SIG-M5 treated with dmso at 0.1 percent for 504 hours (cell line): ENCODE data around the gene DSG1.
"Not testable (repeated sequence)": the region's sequence is repeated elsewhere in the genome, so short reads cannot be mapped to it uniquely, and the experiment has no call there.

Experiments
- DNase-seq: peaks from one replicate; lab custom pipeline; 2025; ENCODE audit not compliant: unreplicated experiment; lab: John Stamatoyannopoulos, UW

Gene DSG1

GRCh38 chr18:31317860-31318259 is at the start of gene DSG1:
TSS of gene DSG1 (plus strand) at chr18:31318160. CDS start at chr18:31318301, 141 bp downstream.
- DNase-seq = no peak

- no peak for DNase-seq
Observed at GRCh38 chr18:31268985-31269406, 49.0 kb upstream of the DSG1 start.

DNA sequence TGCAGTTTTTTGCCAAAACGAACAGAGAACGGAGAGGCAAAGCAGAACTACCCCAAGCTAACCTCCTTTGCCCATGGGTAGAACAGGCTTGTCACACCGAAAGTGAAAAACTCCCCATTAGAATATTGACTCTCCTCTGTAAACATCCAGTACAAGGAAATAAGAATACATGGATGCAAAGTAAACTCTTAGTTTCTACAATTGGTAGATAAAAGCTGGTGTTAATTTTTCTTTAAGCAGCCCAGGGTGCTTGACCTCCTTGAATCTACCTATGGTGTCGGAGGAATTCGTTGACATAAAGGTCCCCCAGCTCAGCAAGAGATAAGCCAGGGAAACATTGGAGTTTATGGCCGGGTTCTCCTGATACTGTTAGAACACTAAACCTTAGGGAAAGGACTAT is 48.4 kb upstream of the DSG1 start:
- no peak for DNase-seq

- no peak for DNase-seq
Observed at GRCh38 chr18:31270578-31270977, 47.4 kb upstream of the DSG1 start.

DNA sequence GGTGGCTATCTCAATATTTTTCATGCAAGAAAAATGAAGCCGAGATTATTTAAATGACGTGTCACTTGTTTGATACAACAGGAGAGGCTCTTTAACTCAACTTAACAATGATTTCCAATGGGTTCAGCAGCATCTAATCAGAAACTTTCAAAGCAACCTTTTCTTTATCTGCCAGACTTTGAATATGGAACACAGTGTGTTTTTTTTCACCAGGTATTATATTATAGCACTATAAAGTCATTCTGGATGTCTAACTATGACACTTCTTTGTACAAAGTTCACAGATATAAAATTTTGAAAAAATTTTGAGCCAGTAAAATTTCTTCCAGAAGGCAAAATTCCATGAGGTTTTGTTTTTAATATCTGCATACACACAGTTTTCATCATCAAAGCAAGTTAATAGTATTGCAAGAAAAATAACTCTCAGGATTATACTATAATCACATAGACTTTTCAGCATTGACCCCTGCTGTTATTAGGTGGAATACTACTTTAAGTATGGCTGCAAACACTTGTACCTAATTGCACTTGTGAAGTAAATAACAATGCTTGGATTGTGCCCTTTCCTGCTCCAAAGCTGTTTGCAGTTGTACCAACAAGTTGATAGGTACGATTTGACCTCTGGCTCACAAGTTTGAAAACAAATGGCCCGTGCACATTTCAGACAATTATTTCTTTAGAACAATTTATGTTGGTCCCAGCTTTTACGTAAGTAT is 44.0 kb upstream of the DSG1 start:
- no peak for DNase-seq

DNA sequence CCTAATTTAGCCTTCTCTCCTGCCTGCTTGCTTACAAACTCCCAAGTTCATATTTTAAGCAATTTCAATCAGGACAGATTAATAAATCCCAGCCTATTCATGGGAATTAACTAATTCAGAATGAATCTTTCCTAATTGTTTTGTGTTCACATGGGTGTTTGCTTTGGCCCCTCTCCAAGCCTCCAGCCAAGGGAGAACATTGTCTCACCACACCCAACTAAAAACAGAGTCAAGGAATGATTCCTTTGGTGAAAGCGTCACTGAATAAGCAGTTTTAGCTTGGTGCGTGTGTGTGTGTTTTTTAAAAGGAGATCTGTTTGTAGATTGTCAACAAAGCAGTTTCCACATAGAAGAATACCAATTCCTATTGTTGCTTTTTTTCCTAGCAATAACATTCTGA is 43.0 kb upstream of the DSG1 start:
- no peak for DNase-seq

DNA sequence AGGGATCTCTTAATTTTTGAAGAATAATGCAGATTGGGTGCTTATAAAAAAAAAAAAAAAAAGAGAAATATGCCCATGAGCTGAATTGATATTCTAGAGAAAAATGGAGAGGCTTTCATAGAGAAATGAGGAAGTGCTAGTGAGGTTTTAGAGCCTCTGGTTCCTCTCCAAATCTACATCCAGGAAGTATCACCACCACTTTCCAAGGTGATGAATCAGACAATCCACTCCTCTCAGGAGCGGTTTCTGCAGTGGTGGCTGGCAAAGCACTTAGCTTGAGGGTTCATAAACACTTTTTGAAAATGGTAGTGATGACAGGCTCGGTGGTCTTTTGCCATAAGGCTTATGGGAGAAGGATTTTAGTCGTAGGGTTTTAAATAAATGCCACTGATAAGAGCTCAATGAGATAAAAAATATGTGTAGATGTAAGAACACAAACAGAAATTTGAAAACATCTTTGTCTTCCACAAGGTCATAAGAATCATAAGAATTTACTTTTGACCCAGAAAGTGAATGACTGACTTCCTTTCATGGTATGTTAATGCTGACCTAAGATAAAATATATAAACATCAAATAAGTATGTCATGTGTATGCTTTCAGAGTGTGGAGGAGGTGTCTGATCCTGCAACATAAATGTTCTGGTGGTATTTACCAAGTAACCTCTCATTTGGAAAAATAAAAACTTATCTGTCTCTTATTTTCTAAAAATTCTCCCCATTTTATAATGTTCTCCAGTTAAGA is 42.1 kb upstream of the DSG1 start:
- peak; percentile 58 for DNase-seq

DNA sequence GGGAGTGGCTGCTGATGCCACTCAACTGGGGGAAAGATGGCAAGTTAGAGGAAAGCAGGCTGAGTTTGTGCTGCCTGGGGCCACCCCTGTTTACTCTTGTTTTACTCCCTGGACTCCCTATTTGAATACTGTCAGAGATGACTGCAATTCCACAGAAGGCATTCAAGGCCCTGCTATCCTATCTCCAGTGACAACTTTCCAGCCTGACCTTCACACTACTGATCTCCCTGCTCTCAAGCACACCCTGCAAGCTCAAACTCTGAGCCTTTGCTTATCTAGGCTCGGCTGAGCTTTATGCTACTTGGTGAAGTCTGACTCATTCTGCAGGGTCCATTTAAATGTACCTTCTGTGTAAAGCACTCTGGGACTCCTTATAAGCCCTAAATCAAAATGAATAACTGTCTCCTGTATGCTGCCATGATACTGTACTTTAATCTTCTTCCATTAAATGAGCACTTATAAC is 39.3 kb upstream of the DSG1 start:
- DNase-seq = no peak

- no peak for DNase-seq
Observed at GRCh38 chr18:31280502-31280901, 37.5 kb upstream of the DSG1 start.

GRCh38 chr18:31281437-31281836 is 36.5 kb upstream of the DSG1 start:
- DNase-seq = no peak

GRCh38 chr18:31289446-31289845 is 28.5 kb upstream of the DSG1 start:
- not testable (repeated sequence) for DNase-seq

DNA sequence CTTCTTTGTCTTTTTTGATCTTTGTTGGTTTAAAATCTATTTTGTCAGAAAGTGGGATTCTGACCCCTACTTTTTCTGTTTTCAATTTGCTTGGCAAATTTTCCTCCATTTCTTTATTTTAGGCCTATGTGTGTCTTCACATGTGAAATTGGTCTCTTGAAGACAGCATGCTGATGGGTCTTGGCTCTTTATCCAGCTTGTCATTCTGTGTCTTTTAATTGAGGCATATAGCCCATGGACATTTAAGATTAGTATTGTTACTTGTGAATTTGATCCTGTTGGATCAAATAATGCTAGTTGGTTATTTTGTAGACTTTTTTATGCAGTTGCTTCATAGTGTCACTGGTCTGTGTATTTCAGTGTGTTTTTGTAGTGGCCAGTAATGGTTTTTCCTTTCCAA is 26.3 kb upstream of the DSG1 start:
- DNase-seq = no peak

DNA sequence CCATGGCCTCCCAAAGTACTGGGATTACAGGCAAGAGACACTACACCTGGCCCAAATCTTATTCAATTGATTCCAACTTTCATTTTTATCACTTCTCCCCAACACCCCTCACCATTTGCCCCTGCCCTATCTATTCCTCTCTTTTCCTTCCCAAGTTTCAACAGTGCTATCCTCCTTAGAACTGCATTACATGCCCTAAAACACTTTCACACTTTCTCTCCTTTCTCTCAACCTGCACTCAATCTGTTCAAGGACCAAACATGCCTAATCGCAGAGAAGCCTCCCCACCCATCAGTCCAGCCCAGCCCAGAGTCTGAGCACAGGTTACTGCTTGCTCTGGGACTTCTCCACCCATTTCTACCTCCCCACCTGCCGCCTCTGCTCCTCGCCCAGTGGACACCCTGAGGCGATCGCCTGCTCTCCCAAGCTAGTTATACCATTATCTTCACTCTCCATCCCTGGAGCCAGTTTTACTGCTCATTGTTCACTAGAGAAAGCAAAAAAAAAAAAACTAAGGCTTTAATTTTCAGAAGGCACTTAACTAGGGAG is 23.7 kb upstream of the DSG1 start:
- no peak for DNase-seq

GRCh38 chr18:31297248-31297647 is 20.7 kb upstream of the DSG1 start:
- no peak for DNase-seq

GRCh38 chr18:31301201-31301655 is 16.7 kb upstream of the DSG1 start:
- DNase-seq = no peak

- DNase-seq = no peak
Observed at GRCh38 chr18:31302991-31303390, 15.0 kb upstream of the DSG1 start.

- no peak for DNase-seq
Observed at GRCh38 chr18:31303771-31304170, 14.2 kb upstream of the DSG1 start.

GRCh38 chr18:31309115-31309514 is 8.8 kb upstream of the DSG1 start:
- DNase-seq = no peak

- DNase-seq = no peak
Observed at GRCh38 chr18:31316974-31317373, 986 bp upstream of the DSG1 start.

DNA sequence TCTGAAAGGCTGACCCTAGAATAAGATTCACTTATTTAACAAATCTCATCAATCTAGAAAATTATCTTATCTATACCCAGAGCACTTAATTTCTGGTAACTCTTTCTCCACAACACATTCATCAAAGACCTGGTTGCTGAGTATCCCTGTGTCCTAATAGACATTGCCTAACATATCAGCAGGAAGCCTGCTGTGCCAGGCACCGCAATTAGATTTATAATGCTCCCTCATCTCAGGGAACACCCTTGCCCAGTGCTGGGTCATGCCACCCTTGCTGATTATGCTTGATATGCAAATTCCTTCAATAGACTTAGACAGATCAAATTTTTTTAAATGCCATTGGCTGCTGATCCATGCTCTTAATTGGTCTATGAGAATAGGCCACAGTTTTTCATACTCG is 3.8 kb downstream of the DSG1 start:
- DNase-seq = no peak

DNA sequence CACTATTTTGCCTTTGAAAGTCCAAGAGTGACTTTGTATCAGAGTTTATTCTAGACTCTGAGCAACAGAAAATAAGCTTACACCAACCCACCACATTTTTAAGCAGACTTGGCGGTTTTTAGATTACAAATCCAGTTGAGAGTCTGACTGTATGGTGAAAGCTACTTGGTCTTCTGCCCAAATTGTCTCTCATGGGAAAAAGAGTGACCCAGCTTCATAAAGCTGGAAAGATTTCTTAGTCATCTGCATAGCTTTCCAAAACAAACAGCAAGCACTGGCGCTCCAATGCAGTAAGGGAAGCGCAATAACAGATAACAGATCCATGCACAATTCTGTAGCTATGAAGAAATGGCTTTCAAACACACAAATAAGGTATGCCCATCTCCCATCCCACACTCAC is 7.1 kb downstream of the DSG1 start:
- no peak for DNase-seq

GRCh38 chr18:31329787-31330438 is 12.0 kb downstream of the DSG1 start:
- no peak for DNase-seq
